HG02970 (cell line): Measurements from ENCODE around the gene ACBD5.
"Not testable (repeated sequence)": the region's sequence is repeated elsewhere in the genome, so short reads cannot be mapped to it uniquely, and the experiment has no call there.

ENCODE experiments used
- ATAC-seq: cut with Tn5 transposase; IDR thresholded peaks from one replicate; pipeline ENCODE4 v1.9.1; 2021; ENCODE audit warnings: mild to moderate bottlenecking, moderate library complexity, moderate number of reproducible peaks; ENCODE audit not compliant: unreplicated experiment, low FRiP score

ACBD5 gene, protein sequence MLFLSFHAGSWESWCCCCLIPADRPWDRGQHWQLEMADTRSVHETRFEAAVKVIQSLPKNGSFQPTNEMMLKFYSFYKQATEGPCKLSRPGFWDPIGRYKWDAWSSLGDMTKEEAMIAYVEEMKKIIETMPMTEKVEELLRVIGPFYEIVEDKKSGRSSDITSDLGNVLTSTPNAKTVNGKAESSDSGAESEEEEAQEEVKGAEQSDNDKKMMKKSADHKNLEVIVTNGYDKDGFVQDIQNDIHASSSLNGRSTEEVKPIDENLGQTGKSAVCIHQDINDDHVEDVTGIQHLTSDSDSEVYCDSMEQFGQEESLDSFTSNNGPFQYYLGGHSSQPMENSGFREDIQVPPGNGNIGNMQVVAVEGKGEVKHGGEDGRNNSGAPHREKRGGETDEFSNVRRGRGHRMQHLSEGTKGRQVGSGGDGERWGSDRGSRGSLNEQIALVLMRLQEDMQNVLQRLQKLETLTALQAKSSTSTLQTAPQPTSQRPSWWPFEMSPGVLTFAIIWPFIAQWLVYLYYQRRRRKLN

DNA sequence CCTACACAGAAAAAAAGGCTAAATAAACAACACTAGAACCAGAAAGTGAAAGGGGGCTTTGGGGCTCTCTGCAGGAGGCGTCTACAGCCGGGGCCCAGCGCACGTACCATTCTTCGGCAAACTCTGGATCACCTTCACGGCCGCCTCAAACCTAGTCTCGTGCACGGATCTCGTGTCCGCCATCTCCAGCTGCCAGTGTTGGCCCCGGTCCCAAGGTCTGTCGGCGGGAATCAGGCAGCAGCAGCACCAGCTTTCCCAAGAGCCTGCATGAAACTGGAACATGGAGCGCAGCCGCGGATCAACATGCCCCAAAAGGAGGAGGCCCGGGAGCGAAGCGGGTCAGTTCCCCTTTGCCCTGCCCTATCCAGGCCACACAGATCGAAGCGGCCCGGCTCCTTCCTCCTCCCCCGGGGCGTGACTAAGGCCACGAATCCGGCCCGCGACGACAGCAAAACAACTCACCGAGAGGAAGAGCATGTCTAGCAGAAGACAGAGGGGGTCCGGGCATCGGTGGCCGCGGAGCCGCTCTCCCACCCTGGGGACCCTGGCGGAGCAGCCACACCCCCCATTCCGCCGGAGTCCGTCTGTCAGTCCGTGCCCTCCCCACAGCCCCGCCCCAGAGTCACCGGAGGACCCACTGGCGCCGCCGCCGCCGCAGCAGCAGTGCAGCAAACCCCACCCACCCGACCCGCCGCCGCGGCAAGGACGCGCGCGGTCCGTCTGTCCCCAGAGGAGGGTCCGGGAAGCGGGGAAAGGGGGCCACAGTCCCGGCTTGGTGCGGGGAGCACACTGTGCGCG lies at the start of gene ACBD5:
Gene ACBD5 (minus strand): TSS at position 586 of the 798 bp plus-strand sequence. CDS start 109 bp downstream, at position 477.
- peak; percentile 34 for ATAC-seq

DNA sequence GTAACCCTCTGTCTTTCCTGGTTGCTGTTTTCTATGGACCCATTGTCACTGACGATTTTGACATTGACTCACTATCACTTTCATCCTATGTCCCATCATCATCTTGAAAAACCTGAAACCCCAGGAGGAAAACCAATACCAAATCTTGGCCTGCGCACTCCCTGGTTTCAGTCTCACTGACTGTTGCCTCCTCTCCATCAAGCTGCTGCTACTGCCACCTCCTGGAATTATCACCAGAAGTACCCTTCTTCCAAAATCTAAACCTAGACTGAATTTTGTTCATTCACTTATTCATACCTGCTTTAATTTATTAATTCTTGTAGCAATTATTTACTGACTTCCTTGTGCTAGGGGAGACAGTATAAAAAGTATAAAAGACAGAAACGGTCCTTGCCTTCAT lies 44.5 kb upstream of the ACBD5 start:
- ATAC-seq, result no peak

DNA sequence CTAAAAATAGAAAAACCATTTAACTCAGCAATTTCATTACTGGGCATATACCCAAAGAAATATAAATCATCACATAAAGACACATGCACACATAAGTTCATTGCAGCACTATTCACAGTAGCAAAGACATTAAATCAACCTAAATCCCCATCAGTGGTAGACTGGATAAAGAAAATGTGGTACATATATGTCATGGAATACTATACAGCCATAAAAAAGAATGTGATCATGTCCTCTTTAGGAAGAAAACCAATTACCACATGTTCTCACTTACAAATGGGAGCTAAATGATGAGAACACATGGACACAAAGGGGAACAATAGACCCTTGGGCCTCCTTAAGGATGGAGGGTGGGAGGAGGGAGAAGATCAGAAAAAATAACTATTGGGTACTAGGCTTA lies 36.0 kb upstream of the ACBD5 start:
- ATAC-seq, result no peak

DNA sequence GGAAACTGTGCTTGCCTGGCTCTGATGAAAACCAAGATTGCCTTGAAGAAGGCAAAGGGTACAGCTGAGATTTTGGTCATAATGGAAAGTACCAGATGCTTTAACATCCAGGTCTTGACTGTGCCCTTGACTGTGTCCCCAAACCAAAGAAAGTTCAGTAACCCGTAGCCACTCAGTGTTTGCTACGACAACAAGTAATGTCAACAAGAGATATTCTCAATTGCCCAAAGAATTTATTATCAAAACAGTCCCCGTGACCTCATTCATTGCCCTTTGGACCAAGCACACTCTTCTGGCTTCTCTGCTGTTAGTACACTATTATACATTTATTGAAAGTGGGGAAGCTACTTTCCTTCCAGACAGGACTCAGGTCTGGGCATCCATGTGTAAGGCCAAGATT lies 25.4 kb upstream of the ACBD5 start:
- ATAC-seq, result not testable (repeated sequence)

GRCh38 chr10:27262788-27263187 lies 22.2 kb upstream of the ACBD5 start:
- not testable (repeated sequence) for ATAC-seq

- no peak for ATAC-seq
Measured at GRCh38 chr10:27258838-27259812, 18.5 kb upstream of the ACBD5 start.

GRCh38 chr10:27258492-27258837 lies 17.9 kb upstream of the ACBD5 start:
- no peak for ATAC-seq

DNA sequence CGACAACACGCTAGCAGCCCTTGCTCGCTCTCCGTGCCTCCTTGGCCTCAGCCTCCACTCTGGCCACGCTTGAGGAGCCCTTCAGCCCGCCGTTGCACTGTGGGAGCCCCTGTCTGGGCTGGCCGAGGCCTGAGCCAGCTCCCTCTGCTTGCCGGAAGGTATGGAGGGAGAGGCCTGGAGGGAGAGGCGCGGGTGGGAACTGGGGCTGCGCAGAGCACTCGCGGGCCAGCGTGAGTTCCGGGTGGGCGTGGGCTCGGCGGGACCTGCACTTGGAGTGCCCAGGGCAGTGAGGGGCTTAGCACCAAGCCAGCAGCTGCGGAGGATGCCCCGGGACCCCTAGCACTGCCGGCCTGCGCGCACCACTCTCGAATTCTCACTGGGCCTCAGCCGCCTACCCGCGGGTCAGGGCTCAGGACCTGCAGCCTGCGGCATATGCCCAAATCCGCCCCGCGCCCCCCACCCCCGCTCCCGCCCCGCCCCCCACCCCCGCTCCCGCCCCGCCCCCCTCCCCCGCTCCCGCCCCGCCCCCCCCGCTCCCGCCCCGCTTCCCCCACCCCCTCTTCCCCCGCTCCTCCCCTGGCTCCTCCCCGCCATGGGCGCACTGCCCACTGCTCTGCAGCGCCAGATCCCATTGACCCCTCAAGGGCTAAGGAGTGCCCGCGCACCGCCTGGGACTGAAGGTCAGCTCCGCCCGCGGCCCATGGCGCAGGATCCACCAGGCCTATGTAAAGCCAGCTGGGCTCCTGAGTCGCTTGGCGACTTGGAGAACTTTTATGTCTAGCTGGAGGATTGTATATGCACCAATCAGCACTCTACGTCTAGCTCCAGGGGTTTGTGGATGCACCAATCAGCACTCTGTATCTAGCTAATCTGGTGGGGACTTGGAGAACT lies 15.9 kb upstream of the ACBD5 start:
- no peak for ATAC-seq

DNA sequence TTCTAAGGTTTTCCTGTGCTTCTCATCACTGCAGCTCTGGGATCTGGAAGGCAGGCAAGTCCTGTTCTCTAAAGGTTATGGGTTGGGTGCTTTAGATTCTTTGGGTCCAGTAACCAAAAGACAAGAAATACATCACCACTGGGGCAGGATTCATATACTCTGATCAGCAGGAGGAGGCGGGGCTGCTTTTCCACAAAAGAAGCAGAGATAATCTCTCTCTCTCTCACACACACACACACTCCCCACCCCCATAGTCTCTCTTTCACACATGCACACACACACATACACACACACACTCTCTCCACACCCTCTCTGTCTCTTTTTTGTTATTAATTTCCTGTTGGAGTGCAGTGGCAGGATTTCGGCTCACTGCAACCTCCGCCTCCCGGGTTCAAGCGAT lies 13.0 kb upstream of the ACBD5 start:
- ATAC-seq, result no peak

GRCh38 chr10:27252267-27253000 lies 11.8 kb upstream of the ACBD5 start:
- peak; percentile 98 for ATAC-seq

DNA sequence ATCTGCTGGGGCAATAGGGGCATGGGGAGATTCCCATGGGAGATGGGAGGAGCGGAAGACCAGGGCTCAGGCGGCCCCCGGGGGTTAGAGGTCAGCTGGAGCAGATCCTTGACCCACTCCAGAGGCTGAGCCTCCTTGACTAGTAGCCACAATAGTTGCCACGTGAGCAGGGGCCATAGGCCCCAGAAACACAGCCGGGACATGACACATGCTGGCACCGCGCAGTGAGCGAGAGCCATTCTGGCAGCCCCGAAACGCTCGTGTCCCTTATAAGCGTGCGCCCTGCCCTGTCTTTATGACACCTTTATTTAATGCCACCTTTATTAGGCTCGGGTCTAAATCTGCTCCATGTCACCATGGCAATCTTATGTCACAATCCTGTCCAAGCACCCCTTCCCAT lies 11.0 kb upstream of the ACBD5 start:
- no peak for ATAC-seq

DNA sequence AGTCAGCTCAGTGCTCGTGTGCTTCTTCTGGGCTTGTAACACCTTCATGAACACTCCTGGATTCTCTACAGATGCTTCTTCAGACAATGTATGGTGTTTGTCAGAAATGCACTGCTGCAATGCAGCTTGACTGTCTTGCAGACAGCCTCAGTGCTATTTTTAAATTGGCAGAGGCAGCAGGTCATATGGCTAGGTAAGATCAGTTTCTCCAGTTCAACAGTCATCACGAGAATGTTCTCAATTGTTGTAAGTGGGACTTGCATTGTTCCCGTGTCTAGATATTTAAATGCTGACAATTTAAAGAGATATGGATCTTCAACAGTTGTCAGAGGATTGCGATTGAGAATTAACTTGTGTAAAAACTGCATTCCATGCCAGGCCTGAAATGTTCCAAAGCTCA lies 7.6 kb upstream of the ACBD5 start:
- no peak for ATAC-seq

- no peak for ATAC-seq
Measured at GRCh38 chr10:27247441-27247840, 6.8 kb upstream of the ACBD5 start.

- ATAC-seq, result no peak
Measured at GRCh38 chr10:27247006-27247405, 6.4 kb upstream of the ACBD5 start.

GRCh38 chr10:27245836-27246235 lies 5.2 kb upstream of the ACBD5 start:
- no peak for ATAC-seq

GRCh38 chr10:27244976-27245375 lies 4.4 kb upstream of the ACBD5 start:
- no peak for ATAC-seq

DNA sequence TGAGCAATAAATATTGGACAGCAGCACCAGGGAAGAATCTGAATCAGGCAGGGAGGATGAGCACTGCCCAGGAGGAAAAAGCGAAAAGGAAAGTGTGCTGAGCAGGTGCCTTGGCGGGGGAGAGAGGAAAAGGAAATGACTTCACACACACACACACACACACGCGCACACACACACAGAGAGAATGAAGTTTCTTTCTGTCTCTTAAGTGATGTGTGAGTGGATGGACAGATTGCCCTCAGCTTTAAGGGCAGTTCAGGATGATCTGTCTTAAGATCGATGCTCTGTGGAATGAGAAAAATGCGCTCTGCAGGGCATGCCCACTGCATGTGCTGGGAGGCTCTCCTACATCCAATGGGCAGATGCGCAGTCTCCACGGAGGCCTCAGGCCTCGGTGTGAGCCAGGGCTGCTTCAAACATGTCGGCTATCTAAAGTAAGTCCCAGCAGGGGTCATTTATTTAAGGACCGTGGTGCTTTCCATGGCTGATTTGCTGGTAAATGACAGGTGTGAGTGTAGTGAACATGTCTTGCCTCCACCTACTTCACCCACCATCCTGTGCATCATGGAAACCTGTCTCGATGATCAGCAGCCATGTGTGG lies 2.5 kb upstream of the ACBD5 start:
- ATAC-seq, result no peak

DNA sequence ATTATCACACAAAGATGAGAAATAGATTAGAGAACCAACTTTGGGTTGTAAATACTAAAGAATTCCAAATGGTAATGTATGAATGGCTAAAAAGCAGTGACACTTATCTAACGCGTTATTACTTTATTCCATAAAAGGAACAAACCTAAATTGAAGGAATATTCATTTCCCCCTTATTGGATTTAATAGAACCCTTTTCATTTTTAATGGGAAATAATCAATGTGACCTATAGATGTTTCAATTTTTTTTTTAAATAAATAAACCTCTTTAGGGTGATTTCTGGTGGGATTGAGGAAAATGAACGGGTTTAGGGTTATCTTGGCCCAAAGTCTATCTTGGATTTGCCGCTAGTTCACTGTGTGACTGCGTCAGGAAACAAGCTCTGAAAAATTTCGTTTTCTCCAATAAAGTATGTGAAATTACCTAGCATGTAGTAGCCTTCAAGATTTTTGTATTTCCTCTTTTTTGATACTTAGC lies 1.9 kb upstream of the ACBD5 start:
- no peak for ATAC-seq
